Measurements from ENCODE around the gene SORCS2.
"Not testable (repeated sequence)": the region's sequence is repeated elsewhere in the genome, so short reads cannot be mapped to it uniquely, and the experiment has no call there.

Gene SORCS2

GRCh38 chr4:7447236-7447635 is 254.9 kb downstream of the SORCS2 start:
- Histone ChIP-seq H3K9ac (ENCODE audit: low read depth, low read length) (no peak overlapping the region), H3K4me3 (ENCODE audit: low read depth, low read length) (no peak overlapping the region), H3K9me3 (ENCODE audit: control insufficient read depth, insufficient read depth, low read length) (no peaks in the 10 kb centered on the region), H3K36me3 (ENCODE audit: control insufficient read depth, insufficient read depth, low read length) (no peaks in the 10 kb centered on the region), H3K4me1 (ENCODE audit: control insufficient read depth, insufficient read depth, low read length) (no peaks in the 10 kb centered on the region), H3K27me3 (ENCODE audit: control insufficient read depth, insufficient read depth, low read length) (no peaks in the 10 kb centered on the region)

- Histone ChIP-seq H3K4me3 (ENCODE audit: low read depth, low read length) (no peak overlapping the region), H3K4me1 (ENCODE audit: control insufficient read depth, insufficient read depth, low read length) (no peaks in the 10 kb centered on the region), H3K9me3 (ENCODE audit: control insufficient read depth, insufficient read depth, low read length) (no peaks in the 10 kb centered on the region), H3K9ac (ENCODE audit: low read depth, low read length) (no peak overlapping the region), H3K27me3 (ENCODE audit: control insufficient read depth, insufficient read depth, low read length) (no peaks in the 10 kb centered on the region), H3K36me3 (ENCODE audit: control insufficient read depth, insufficient read depth, low read length) (no peaks in the 10 kb centered on the region)
Observed at GRCh38 chr4:7448036-7448435, 255.7 kb downstream of the SORCS2 start.

GRCh38 chr4:7450775-7451433 is 258.6 kb downstream of the SORCS2 start:
- H3K9me3 ChIP-seq (ENCODE audit: control insufficient read depth, insufficient read depth, low read length), result no peaks in the 10 kb centered on the region
- no peaks in the 10 kb centered on the region for H3K27me3 ChIP-seq (ENCODE audit: control insufficient read depth, insufficient read depth, low read length)
- no peak overlapping the region for H3K4me3 ChIP-seq (ENCODE audit: low read depth, low read length)
- H3K4me1 ChIP-seq (ENCODE audit: control insufficient read depth, insufficient read depth, low read length), result no peaks in the 10 kb centered on the region
- no peaks in the 10 kb centered on the region for H3K36me3 ChIP-seq (ENCODE audit: control insufficient read depth, insufficient read depth, low read length)
- H3K9ac ChIP-seq (ENCODE audit: low read depth, low read length), result no peak overlapping the region

- Histone ChIP-seq H3K36me3 (ENCODE audit: control insufficient read depth, insufficient read depth, low read length) (no peaks in the 10 kb centered on the region), H3K27me3 (ENCODE audit: control insufficient read depth, insufficient read depth, low read length) (no peaks in the 10 kb centered on the region), H3K9me3 (ENCODE audit: control insufficient read depth, insufficient read depth, low read length) (no peaks in the 10 kb centered on the region), H3K9ac (ENCODE audit: low read depth, low read length) (no peak overlapping the region), H3K4me1 (ENCODE audit: control insufficient read depth, insufficient read depth, low read length) (no peaks in the 10 kb centered on the region), H3K4me3 (ENCODE audit: low read depth, low read length) (no peak overlapping the region)
Observed at GRCh38 chr4:7451434-7451789, 259.1 kb downstream of the SORCS2 start.

- Histone ChIP-seq H3K27me3 (ENCODE audit: control insufficient read depth, insufficient read depth, low read length) (no peaks in the 10 kb centered on the region), H3K36me3 (ENCODE audit: control insufficient read depth, insufficient read depth, low read length) (no peaks in the 10 kb centered on the region), H3K4me1 (ENCODE audit: control insufficient read depth, insufficient read depth, low read length) (no peaks in the 10 kb centered on the region), H3K4me3 (ENCODE audit: low read depth, low read length) (no peak overlapping the region), H3K9me3 (ENCODE audit: control insufficient read depth, insufficient read depth, low read length) (no peaks in the 10 kb centered on the region), H3K9ac (ENCODE audit: low read depth, low read length) (no peak overlapping the region)
Observed at GRCh38 chr4:7451800-7452199, 259.5 kb downstream of the SORCS2 start.

GRCh38 chr4:7452802-7453201 is 260.5 kb downstream of the SORCS2 start:
- not testable (repeated sequence) for H3K9me3 ChIP-seq (ENCODE audit: control insufficient read depth, insufficient read depth, low read length); H3K9ac ChIP-seq (ENCODE audit: low read depth, low read length); H3K36me3 ChIP-seq (ENCODE audit: control insufficient read depth, insufficient read depth, low read length); H3K4me1 ChIP-seq (ENCODE audit: control insufficient read depth, insufficient read depth, low read length); H3K4me3 ChIP-seq (ENCODE audit: low read depth, low read length); H3K27me3 ChIP-seq (ENCODE audit: control insufficient read depth, insufficient read depth, low read length)

DNA sequence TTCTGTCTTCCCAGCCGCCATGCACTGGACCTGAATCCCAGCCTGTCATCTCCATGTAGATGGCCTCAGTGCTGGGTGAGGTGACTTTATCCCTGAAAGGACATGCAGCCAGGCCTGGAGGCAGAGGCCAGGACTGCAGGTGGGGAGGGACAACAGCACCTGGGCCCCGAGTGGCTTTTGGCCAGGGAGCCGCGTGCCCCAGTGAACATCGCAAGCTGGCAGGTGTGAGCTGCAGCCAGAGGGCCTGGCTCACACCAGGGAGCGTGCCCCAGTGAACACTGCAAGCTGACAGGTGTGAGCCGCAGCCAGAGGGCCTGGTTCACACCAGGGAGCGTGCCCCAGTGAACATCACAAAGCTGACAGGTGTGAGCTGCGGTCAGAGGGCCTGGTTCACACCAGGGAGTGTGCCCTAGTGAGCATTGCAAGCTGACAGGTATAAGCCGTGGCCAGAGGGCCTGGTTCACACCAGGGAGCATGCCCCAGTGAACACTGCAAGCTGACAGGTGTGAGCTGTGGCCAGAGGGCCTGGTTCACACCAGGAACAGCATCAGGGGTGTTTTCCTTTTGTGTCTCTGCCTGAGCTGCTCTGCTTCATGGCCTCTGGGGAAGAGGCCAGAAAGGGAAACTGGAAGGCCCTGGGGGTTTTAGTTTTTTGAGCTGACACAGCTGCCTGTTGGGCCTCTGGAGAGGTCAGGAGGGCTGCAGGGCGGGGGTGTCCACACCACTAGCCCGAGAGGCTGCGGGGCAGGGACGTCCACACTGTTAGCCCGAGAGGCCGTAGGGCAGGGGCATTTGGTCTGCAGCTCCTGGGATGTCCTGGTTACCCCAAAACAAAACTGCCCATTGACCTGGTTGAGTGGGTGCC is 265.1 kb downstream of the SORCS2 start:
- Histone ChIP-seq H3K9ac (ENCODE audit: low read depth, low read length) (no peak overlapping the region), H3K4me3 (ENCODE audit: low read depth, low read length) (no peak overlapping the region), H3K36me3 (ENCODE audit: control insufficient read depth, insufficient read depth, low read length) (no peaks in the 10 kb centered on the region), H3K4me1 (ENCODE audit: control insufficient read depth, insufficient read depth, low read length) (no peaks in the 10 kb centered on the region), H3K9me3 (ENCODE audit: control insufficient read depth, insufficient read depth, low read length) (no peaks in the 10 kb centered on the region), H3K27me3 (ENCODE audit: control insufficient read depth, insufficient read depth, low read length) (no peaks in the 10 kb centered on the region)

- Histone ChIP-seq H3K4me1 (ENCODE audit: control insufficient read depth, insufficient read depth, low read length) (no peaks in the 10 kb centered on the region), H3K27me3 (ENCODE audit: control insufficient read depth, insufficient read depth, low read length) (no peaks in the 10 kb centered on the region), H3K4me3 (ENCODE audit: low read depth, low read length) (no peak overlapping the region), H3K36me3 (ENCODE audit: control insufficient read depth, insufficient read depth, low read length) (no peaks in the 10 kb centered on the region), H3K9me3 (ENCODE audit: control insufficient read depth, insufficient read depth, low read length) (no peaks in the 10 kb centered on the region), H3K9ac (ENCODE audit: low read depth, low read length) (no peak overlapping the region)
Observed at GRCh38 chr4:7458066-7458425, 265.7 kb downstream of the SORCS2 start.

GRCh38 chr4:7458477-7458876 is 266.1 kb downstream of the SORCS2 start:
- no peaks in the 10 kb centered on the region for H3K27me3 ChIP-seq (ENCODE audit: control insufficient read depth, insufficient read depth, low read length)
- H3K9me3 ChIP-seq (ENCODE audit: control insufficient read depth, insufficient read depth, low read length), result no peaks in the 10 kb centered on the region
- H3K9ac ChIP-seq (ENCODE audit: low read depth, low read length), result no peak overlapping the region
- no peak overlapping the region for H3K4me3 ChIP-seq (ENCODE audit: low read depth, low read length)
- no peaks in the 10 kb centered on the region for H3K4me1 ChIP-seq (ENCODE audit: control insufficient read depth, insufficient read depth, low read length)
- no peaks in the 10 kb centered on the region for H3K36me3 ChIP-seq (ENCODE audit: control insufficient read depth, insufficient read depth, low read length)

DNA sequence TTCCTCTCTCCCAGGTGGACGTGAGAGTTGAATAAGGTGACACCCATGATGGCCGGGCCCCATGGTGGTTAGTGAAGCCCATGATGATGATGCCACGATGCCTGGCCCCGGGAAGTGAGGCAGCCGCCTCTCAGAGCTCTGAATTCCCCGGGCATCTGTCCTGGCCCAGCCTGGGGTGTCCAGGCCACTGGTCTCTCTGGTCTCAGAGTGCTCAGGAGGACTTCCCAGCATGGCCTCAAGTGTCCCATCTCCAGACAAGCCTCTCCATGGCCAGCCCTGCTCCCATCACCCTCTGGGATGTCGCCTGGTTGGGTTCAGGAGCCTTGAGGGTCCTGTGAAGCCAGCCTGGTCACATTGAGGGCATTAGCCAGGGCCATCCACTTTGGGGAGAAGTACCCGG is 267.1 kb downstream of the SORCS2 start:
- Histone ChIP-seq H3K27me3 (ENCODE audit: control insufficient read depth, insufficient read depth, low read length) (no peaks in the 10 kb centered on the region), H3K9me3 (ENCODE audit: control insufficient read depth, insufficient read depth, low read length) (no peaks in the 10 kb centered on the region), H3K36me3 (ENCODE audit: control insufficient read depth, insufficient read depth, low read length) (no peaks in the 10 kb centered on the region), H3K4me1 (ENCODE audit: control insufficient read depth, insufficient read depth, low read length) (no peaks in the 10 kb centered on the region), H3K4me3 (ENCODE audit: low read depth, low read length) (no peak overlapping the region), H3K9ac (ENCODE audit: low read depth, low read length) (no peak overlapping the region)

- Histone ChIP-seq H3K9ac (ENCODE audit: low read depth, low read length) (no peak overlapping the region), H3K4me1 (ENCODE audit: control insufficient read depth, insufficient read depth, low read length) (no peaks in the 10 kb centered on the region), H3K9me3 (ENCODE audit: control insufficient read depth, insufficient read depth, low read length) (no peaks in the 10 kb centered on the region), H3K4me3 (ENCODE audit: low read depth, low read length) (no peak overlapping the region), H3K27me3 (ENCODE audit: control insufficient read depth, insufficient read depth, low read length) (no peaks in the 10 kb centered on the region), H3K36me3 (ENCODE audit: control insufficient read depth, insufficient read depth, low read length) (no peaks in the 10 kb centered on the region)
Observed at GRCh38 chr4:7460566-7460965, 268.2 kb downstream of the SORCS2 start.

DNA sequence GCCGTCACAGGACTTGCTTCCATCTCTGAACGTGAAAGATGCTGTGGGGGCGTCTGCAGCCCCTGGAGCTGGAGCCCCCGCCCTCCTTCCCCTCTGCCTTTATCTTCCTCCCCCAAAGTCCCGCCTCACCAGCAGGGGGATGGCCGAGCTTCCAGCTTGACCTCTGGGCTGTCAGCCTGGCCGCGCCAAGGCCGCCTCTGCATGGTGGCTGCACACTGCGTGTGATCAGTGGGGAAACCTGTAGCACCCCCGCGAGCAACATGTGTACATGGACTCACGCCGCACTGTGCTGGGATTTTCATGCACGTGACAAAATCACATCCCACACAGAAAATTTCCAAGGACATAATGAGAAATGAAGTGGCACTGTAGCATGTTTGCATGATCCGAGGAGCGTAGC is 268.9 kb downstream of the SORCS2 start:
- Histone ChIP-seq H3K9me3 (ENCODE audit: control insufficient read depth, insufficient read depth, low read length) (no peaks in the 10 kb centered on the region), H3K27me3 (ENCODE audit: control insufficient read depth, insufficient read depth, low read length) (no peaks in the 10 kb centered on the region), H3K9ac (ENCODE audit: low read depth, low read length) (no peak overlapping the region), H3K36me3 (ENCODE audit: control insufficient read depth, insufficient read depth, low read length) (no peaks in the 10 kb centered on the region), H3K4me3 (ENCODE audit: low read depth, low read length) (no peak overlapping the region), H3K4me1 (ENCODE audit: control insufficient read depth, insufficient read depth, low read length) (no peaks in the 10 kb centered on the region)

Data from iPS-15b (cell line).